Daoy (cell line): ENCODE results near the gene EMC8. TPM values are rescaled to one million over a fixed set of nuclear protein-coding genes. Genes with fewer than 3 reads are reported as not detected.

Experiments
- DNase-seq: peaks from one replicate; pipeline ENCODE4 v3.0.0-alpha.2; 2015; ENCODE audit warnings: low read depth
- total RNA-seq: library from RNA; depleted of rRNA; stranded (reverse); fragments of >200 nt; shearing (Covaris generic); gene quantifications from 2 replicates; pipeline ENCODE4 v1.2.3, GENCODE V29; 2014

EMC8 gene
- total RNA-seq, 1 experiment from 2014 or later, result 40.5 TPM

GRCh38 chr16:85784813-85785212 is 14.5 kb downstream of the EMC8 start:
- no peak for DNase-seq

- no peak for DNase-seq
These were observed 15.9 kb downstream of the EMC8 start for GRCh38 chr16:85783441-85783840.

GRCh38 chr16:85782451-85782850 is 16.9 kb downstream of the EMC8 start:
- no peak for DNase-seq

- no peak for DNase-seq
These were observed 17.5 kb downstream of the EMC8 start for GRCh38 chr16:85781695-85782370.

- no peak for DNase-seq
These were observed 18.2 kb downstream of the EMC8 start for GRCh38 chr16:85781156-85781555.

GRCh38 chr16:85780281-85780680 is 19.1 kb downstream of the EMC8 start:
- DNase-seq, result no peak

GRCh38 chr16:85778873-85779272 is 20.5 kb downstream of the EMC8 start:
- no peak for DNase-seq

GRCh38 chr16:85777583-85778310 is 21.6 kb downstream of the EMC8 start:
- peak; percentile 46 for DNase-seq

GRCh38 chr16:85774811-85775210 is 24.5 kb downstream of the EMC8 start:
- DNase-seq, result no peak

GRCh38 chr16:85774136-85774535 is 25.2 kb downstream of the EMC8 start:
- DNase-seq, result no peak

- DNase-seq, result no peak
These were observed 26.3 kb downstream of the EMC8 start for GRCh38 chr16:85773044-85773443.

- DNase-seq, result no peak
These were observed 28.6 kb downstream of the EMC8 start for GRCh38 chr16:85770741-85771140.

- no peak for DNase-seq
These were observed 31.1 kb downstream of the EMC8 start for GRCh38 chr16:85768199-85768598.

- DNase-seq, result peak; percentile 90
These were observed 31.8 kb downstream of the EMC8 start for GRCh38 chr16:85767531-85767930.

GRCh38 chr16:85765767-85766166 is 33.6 kb downstream of the EMC8 start:
- no peak for DNase-seq

GRCh38 chr16:85765211-85765610 is 34.1 kb downstream of the EMC8 start:
- no peak for DNase-seq

GRCh38 chr16:85763616-85764015 is 35.7 kb downstream of the EMC8 start:
- no peak for DNase-seq

- no peak for DNase-seq
These were observed 36.4 kb downstream of the EMC8 start for GRCh38 chr16:85762970-85763369.

GRCh38 chr16:85761861-85762260 is 37.5 kb downstream of the EMC8 start:
- DNase-seq, result no peak

- no peak for DNase-seq
These were observed 39.5 kb downstream of the EMC8 start for GRCh38 chr16:85759631-85760419.

- DNase-seq, result no peak
These were observed 40.2 kb downstream of the EMC8 start for GRCh38 chr16:85759136-85759535.

- DNase-seq, result peak; percentile 80
These were observed 42.0 kb downstream of the EMC8 start for GRCh38 chr16:85757341-85757822.
